Gastroesophageal sphincter (tissue), 4 donors: ENCODE data around the gene CD83. TPM values are rescaled to one million over a fixed set of nuclear protein-coding genes. Genes with fewer than 3 reads are reported as not detected.

ENCODE experiments used
- ATAC-seq: fragments of 150-250 bp; one replicate; pipeline ENCODE4 v1.9.1; 2016; ENCODE audit warnings: mild to moderate bottlenecking, moderate library complexity
- H3K27ac ChIP-seq, 4 donors: fragments of 200-600 bp; sonication (generic) in 3 of 4; 1 replicate in 3 of 4; 2 replicates in 1 of 4; pipeline ENCODE4 v1.5.1; 2016 to 2019
- H3K27me3 ChIP-seq: fragments of 200-600 bp; sonication (generic); one replicate; pipeline ENCODE4 v1.5.1; 2019
- H3K36me3 ChIP-seq, 2 donors: fragments of 200-600 bp; sonication (generic); one replicate each; pipeline ENCODE4 v1.5.1; 2019; ENCODE audit warnings: control low read depth in 1 of 2
- H3K4me1 ChIP-seq, 3 donors: fragments of 200-600 bp; sonication (generic); 1 replicate in 2 of 3; 2 replicates in 1 of 3; pipeline ENCODE4 v1.5.1; 2016 to 2019; ENCODE audit warnings: control low read depth in 2 of 3
- H3K4me3 ChIP-seq, 2 donors: fragments of 200-600 bp; sonication (generic); one replicate each; pipeline ENCODE4 v1.5.1; 2019; ENCODE audit warnings: mild to moderate bottlenecking in 1 of 2, moderate library complexity in 1 of 2
- H3K9me3 ChIP-seq, 3 donors: fragments of 200-600 bp; sonication (generic); one replicate each; pipeline ENCODE4 v1.5.1; 2017 to 2019; ENCODE audit warnings: control low read depth in 2 of 3
- CTCF ChIP-seq, 4 experiments: fragments of 200-600 bp in 2 of 4; fragments of 450-650 bp in 2 of 4; sonication (generic) in 1 of 4; IDR thresholded peaks; one replicate each; pipeline ENCODE4 v1.5.1; 2017 to 2019; ENCODE audit warnings: antibody characterized with exemption in 4 of 4, mild to moderate bottlenecking in 2 of 4, moderate library complexity in 2 of 4
- EP300 ChIP-seq: sonication (generic); formaldehyde crosslinking; IDR thresholded peaks from one replicate; pipeline ENCODE4 v1.6.1; 2017; ENCODE audit warnings: antibody characterized with exemption, mild to moderate bottlenecking
- POLR2A ChIP-seq, 2 donors: fragments of 450-650 bp; IDR thresholded peaks; one replicate each; pipeline ENCODE4 v1.6.1; 2017; ENCODE audit warnings: antibody characterized with exemption in 2 of 2, mild to moderate bottlenecking in 2 of 2, moderate library complexity in 1 of 2
- POLR2AphosphoS5 ChIP-seq: sonication (generic); formaldehyde crosslinking; IDR thresholded peaks from one replicate; pipeline ENCODE4 v1.6.1; 2017; ENCODE audit warnings: antibody characterized with exemption
- WGBS, 2 donors: methylation state at CpG; one replicate each; pipeline ENCODE4 v1.1.5; 2018; ENCODE audit warnings: low coverage in 1 of 2; 5-methylcytosine and 5-hydroxymethylcytosine counted together
- total RNA-seq, 4 donors: library from RNA; depleted of rRNA; stranded (reverse); fragments of >200 nt; gene quantifications; one replicate each; pipeline ENCODE4 v1.1.0, GENCODE V29; 2016

CD83 gene
- total RNA-seq, 4 donors from 2014 or later = 0.31 to 4.3 (median 2.1) TPM

- Histone ChIP-seq H3K4me3 (no peak overlapping the region), H3K27ac (no peak overlapping the region), H3K9me3 (peaks cover 0 to 8% (median 1%) of the 10 kb centered on the region in 3 donors), H3K4me1 (no peaks in the 10 kb centered on the region), H3K27me3 (peaks cover 11% of the 10 kb centered on the region), H3K36me3 (no peaks in the 10 kb centered on the region)
- 63% methylated on average over 1 of the region's 1 CpG; no CpG with 5 or more reads in 1 of the 2 donors for WGBS, 2 donors
- TF ChIP-seq POLR2AphosphoS5 (no peak), CTCF (IDR thresholded peaks at IDR 0.05) (no peak), POLR2A (IDR thresholded peaks at IDR 0.05) (no peak), EP300 (no peak)
- no peak for ATAC-seq
Measured at GRCh38 chr6:14105547-14105946, 12.0 kb upstream of the CD83 start.

- Histone ChIP-seq H3K4me1 (no peaks in the 10 kb centered on the region), H3K27ac (no peak overlapping the region), H3K4me3 (no peak overlapping the region), H3K9me3 (peaks cover 0 to 8% (median 1%) of the 10 kb centered on the region in 3 donors), H3K36me3 (no peaks in the 10 kb centered on the region), H3K27me3 (peaks cover 11% of the 10 kb centered on the region)
- no peak for ATAC-seq
- no peak for TF ChIP-seq POLR2AphosphoS5
- no peak for TF ChIP-seq EP300
- TF ChIP-seq POLR2A (IDR thresholded peaks at IDR 0.05) = no peak
Measured at GRCh38 chr6:14107000-14107399, 10.6 kb upstream of the CD83 start.

GRCh38 chr6:14107711-14108494 is 9.7 kb upstream of the CD83 start:
- TF ChIP-seq CTCF (IDR thresholded peaks at IDR 0.05) (no peak), POLR2AphosphoS5 (no peak), EP300 (no peak), POLR2A (IDR thresholded peaks at IDR 0.05) (no peak)
- no peak for ATAC-seq
- 77 to 93% methylated on average over 5 of the region's 5 CpGs for WGBS, 2 donors
- Histone ChIP-seq H3K27me3 (peaks cover 9% of the 10 kb centered on the region), H3K4me1 (no peaks in the 10 kb centered on the region), H3K27ac (no peak overlapping the region), H3K9me3 (peaks cover 0 to 8% (median 1%) of the 10 kb centered on the region in 3 donors), H3K36me3 (no peaks in the 10 kb centered on the region), H3K4me3 (no peak overlapping the region)

GRCh38 chr6:14108571-14109410 is 8.8 kb upstream of the CD83 start:
- no peaks in the 10 kb centered on the region for H3K4me1 ChIP-seq
- H3K36me3 ChIP-seq = no peaks in the 10 kb centered on the region
- H3K27ac ChIP-seq = no peak overlapping the region
- H3K27me3 ChIP-seq = peaks cover 7% of the 10 kb centered on the region
- H3K4me3 ChIP-seq = no peak overlapping the region
- ATAC-seq = peak; percentile 50
- WGBS, 2 donors = 48 to 73% methylated on average over 4 to 5 of the region's 14 CpGs
- H3K9me3 ChIP-seq = peaks cover 0 to 8% (median 1%) of the 10 kb centered on the region in 3 donors
- TF ChIP-seq POLR2A (IDR thresholded peaks at IDR 0.05) (no peak), POLR2AphosphoS5 (no peak), CTCF (IDR thresholded peaks at IDR 0.05) (no peak), EP300 (no peak)

- 56 to 83% methylated on average over 1 of the region's 4 CpGs for WGBS, 2 donors
Measured at GRCh38 chr6:14109411-14109826, 8.2 kb upstream of the CD83 start.

More at GRCh38 chr6:14109411-14109826, 8.2 kb upstream of the CD83 start:
- Histone ChIP-seq H3K4me1 (no peaks in the 10 kb centered on the region), H3K4me3 (no peak overlapping the region), H3K27me3 (peaks cover 7% of the 10 kb centered on the region), H3K36me3 (no peaks in the 10 kb centered on the region), H3K9me3 (peaks cover 0 to 8% (median 1%) of the 10 kb centered on the region in 3 donors), H3K27ac (no peak overlapping the region)
- TF ChIP-seq POLR2AphosphoS5 (no peak), EP300 (no peak), CTCF (IDR thresholded peaks at IDR 0.05) (no peak), POLR2A (IDR thresholded peaks at IDR 0.05) (no peak)
- no peak for ATAC-seq
